ENCODE measurements around the gene USP28. TPM values are rescaled to one million over a fixed set of nuclear protein-coding genes. Genes with fewer than 3 reads are reported as not detected.
A peak's percentile ranks its signal among the peaks of the same experiment; 100 is the strongest.

USP28 gene
- total and polyA plus RNA-seq, 2 donors (not counting 1 experiment from before 2014, with no cell fraction given) = 22.4 to 37.7 TPM

DNA sequence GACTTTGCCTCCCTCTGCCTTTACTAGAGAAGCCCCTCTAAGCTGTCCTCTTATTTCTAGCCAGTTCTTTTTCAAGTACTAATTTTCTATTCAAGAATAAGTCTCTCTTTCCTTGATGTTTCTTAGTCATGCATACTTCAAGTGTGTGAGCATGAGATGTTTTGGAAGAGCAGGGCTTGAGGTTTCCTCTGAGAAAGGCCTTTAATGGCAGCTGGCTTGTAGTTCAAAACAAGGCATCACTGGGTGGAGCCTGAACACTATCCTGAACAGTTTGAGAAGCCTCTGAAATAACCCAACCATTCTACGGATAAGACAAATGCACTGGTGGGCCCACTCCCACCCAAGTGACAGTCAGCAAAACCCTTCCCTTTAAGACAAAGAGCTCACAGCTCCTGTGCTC lies 58.2 kb downstream of the USP28 start:
- H3K27me3 ChIP-seq (ENCODE audit: control insufficient read depth, insufficient read depth, low read length) = no peaks in the 10 kb centered on the region
- DNase-seq (ENCODE audit: low read depth in 2 of 2) = peak in 1 of 2 donors; percentile 25
- TF ChIP-seq, protein P1, sequence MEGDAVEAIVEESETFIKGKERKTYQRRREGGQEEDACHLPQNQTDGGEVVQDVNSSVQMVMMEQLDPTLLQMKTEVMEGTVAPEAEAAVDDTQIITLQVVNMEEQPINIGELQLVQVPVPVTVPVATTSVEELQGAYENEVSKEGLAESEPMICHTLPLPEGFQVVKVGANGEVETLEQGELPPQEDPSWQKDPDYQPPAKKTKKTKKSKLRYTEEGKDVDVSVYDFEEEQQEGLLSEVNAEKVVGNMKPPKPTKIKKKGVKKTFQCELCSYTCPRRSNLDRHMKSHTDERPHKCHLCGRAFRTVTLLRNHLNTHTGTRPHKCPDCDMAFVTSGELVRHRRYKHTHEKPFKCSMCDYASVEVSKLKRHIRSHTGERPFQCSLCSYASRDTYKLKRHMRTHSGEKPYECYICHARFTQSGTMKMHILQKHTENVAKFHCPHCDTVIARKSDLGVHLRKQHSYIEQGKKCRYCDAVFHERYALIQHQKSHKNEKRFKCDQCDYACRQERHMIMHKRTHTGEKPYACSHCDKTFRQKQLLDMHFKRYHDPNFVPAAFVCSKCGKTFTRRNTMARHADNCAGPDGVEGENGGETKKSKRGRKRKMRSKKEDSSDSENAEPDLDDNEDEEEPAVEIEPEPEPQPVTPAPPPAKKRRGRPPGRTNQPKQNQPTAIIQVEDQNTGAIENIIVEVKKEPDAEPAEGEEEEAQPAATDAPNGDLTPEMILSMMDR (conservative IDR thresholded peaks at IDR 0.05 in 1 of 2, IDR thresholded peaks at IDR 0.05 in 1 of 2; ENCODE audit: low read depth in 1 of 2, low read length in 2 of 2) = no peak
- no peak for TF ChIP-seq EZH2 (IDR thresholded peaks at IDR 0.05; ENCODE audit: low read length, missing control alignments)

GRCh38 chr11:113814181-113814580 lies 61.2 kb downstream of the USP28 start:
- DNase-seq (ENCODE audit: low read depth in 2 of 2) = no peak
- no peak overlapping the region for H3K4me3 ChIP-seq (replicated peaks in 1 of 4; ENCODE audit: control extremely low read depth in 1 of 4, insufficient read depth in 1 of 4, low read depth in 3 of 4, low read length in 4 of 4)
- no peaks in the 10 kb centered on the region for H3K36me3 ChIP-seq (ENCODE audit: control insufficient read depth, insufficient read depth, low read length)
- no peaks in the 10 kb centered on the region for H4K20me1 ChIP-seq (ENCODE audit: control insufficient read depth, extremely low read depth, insufficient read depth, low read length)
- no peak overlapping the region for H3K27ac ChIP-seq (ENCODE audit: insufficient read depth, low read length)
- H2AFZ ChIP-seq (ENCODE audit: low read length) = no peak overlapping the region
- no peaks in the 10 kb centered on the region for H3K4me1 ChIP-seq (ENCODE audit: control insufficient read depth, extremely low read depth, insufficient read depth, low read length)
- no peaks in the 10 kb centered on the region for H3K27me3 ChIP-seq (ENCODE audit: control insufficient read depth, insufficient read depth, low read length)
- H3K4me2 ChIP-seq (ENCODE audit: extremely low read depth, insufficient read depth, low read length) = no peak overlapping the region
- H3K9me3 ChIP-seq (ENCODE audit: control insufficient read depth, insufficient read depth, low read depth, low read length) = no peaks in the 10 kb centered on the region
- H3K9ac ChIP-seq (ENCODE audit: insufficient read depth, low read length) = no peak overlapping the region
- TF ChIP-seq, protein P1 (conservative IDR thresholded peaks at IDR 0.05 in 1 of 2, IDR thresholded peaks at IDR 0.05 in 1 of 2; ENCODE audit: low read depth in 1 of 2, low read length in 2 of 2) = no peak
- no peak for TF ChIP-seq EZH2 (IDR thresholded peaks at IDR 0.05; ENCODE audit: low read length, missing control alignments)
- H3K79me2 ChIP-seq (ENCODE audit: control insufficient read depth, insufficient read depth, low read length) = no peaks in the 10 kb centered on the region

More for the DNA sequence above, 58.2 kb downstream of the USP28 start:
- no peak overlapping the region for H3K27ac ChIP-seq (ENCODE audit: insufficient read depth, low read length)
- H3K4me3 ChIP-seq (replicated peaks in 1 of 4; ENCODE audit: control extremely low read depth in 1 of 4, insufficient read depth in 1 of 4, low read depth in 3 of 4, low read length in 4 of 4) = no peak overlapping the region
- no peaks in the 10 kb centered on the region for H4K20me1 ChIP-seq (ENCODE audit: control insufficient read depth, extremely low read depth, insufficient read depth, low read length)
- no peak overlapping the region for H2AFZ ChIP-seq (ENCODE audit: low read length)
- H3K79me2 ChIP-seq (ENCODE audit: control insufficient read depth, insufficient read depth, low read length) = no peaks in the 10 kb centered on the region
- H3K9me3 ChIP-seq (ENCODE audit: control insufficient read depth, insufficient read depth, low read depth, low read length) = no peaks in the 10 kb centered on the region
- no peak overlapping the region for H3K9ac ChIP-seq (ENCODE audit: insufficient read depth, low read length)
- no peaks in the 10 kb centered on the region for H3K36me3 ChIP-seq (ENCODE audit: control insufficient read depth, insufficient read depth, low read length)
- H3K4me2 ChIP-seq (ENCODE audit: extremely low read depth, insufficient read depth, low read length) = no peak overlapping the region
- no peaks in the 10 kb centered on the region for H3K4me1 ChIP-seq (ENCODE audit: control insufficient read depth, extremely low read depth, insufficient read depth, low read length)

DNA sequence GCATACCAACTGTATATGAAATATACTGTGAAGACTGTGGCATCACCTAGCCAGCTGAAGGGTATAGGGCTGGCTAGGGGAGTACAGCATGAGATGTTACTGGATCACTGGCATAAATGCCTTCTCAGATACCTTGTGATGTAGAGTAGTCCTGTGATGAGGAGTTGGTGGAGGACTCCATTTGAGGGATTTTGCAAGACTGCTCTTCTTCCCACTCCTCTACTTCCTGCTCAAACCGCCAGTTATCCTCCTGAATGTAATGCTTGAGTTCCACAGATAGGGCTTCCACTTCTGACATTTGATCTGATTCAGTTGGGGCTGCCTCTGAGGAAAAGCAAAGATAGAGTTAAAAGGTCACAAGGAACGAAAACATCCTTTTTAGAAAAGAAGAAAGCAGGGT lies 66.4 kb downstream of the USP28 start:
- Histone ChIP-seq H2AFZ (ENCODE audit: low read length) (no peak overlapping the region), H3K4me3 (replicated peaks in 1 of 4; ENCODE audit: control extremely low read depth in 1 of 4, insufficient read depth in 1 of 4, low read depth in 3 of 4, low read length in 4 of 4) (no peak overlapping the region)
- TF ChIP-seq, protein P1 (conservative IDR thresholded peaks at IDR 0.05 in 1 of 2, IDR thresholded peaks at IDR 0.05 in 1 of 2; ENCODE audit: low read depth in 1 of 2, low read length in 2 of 2) = no peak
- TF ChIP-seq EZH2 (IDR thresholded peaks at IDR 0.05; ENCODE audit: low read length, missing control alignments) = no peak

More for the DNA sequence above, 66.4 kb downstream of the USP28 start:
- no peaks in the 10 kb centered on the region for H3K4me1 ChIP-seq (ENCODE audit: control insufficient read depth, extremely low read depth, insufficient read depth, low read length)
- no peaks in the 10 kb centered on the region for H3K79me2 ChIP-seq (ENCODE audit: control insufficient read depth, insufficient read depth, low read length)
- H3K4me2 ChIP-seq (ENCODE audit: extremely low read depth, insufficient read depth, low read length) = no peak overlapping the region
- H3K9ac ChIP-seq (ENCODE audit: insufficient read depth, low read length) = no peak overlapping the region
- H3K9me3 ChIP-seq (ENCODE audit: control insufficient read depth, insufficient read depth, low read depth, low read length) = no peaks in the 10 kb centered on the region
- DNase-seq (ENCODE audit: low read depth in 2 of 2) = no peak
- no peak overlapping the region for H3K27ac ChIP-seq (ENCODE audit: insufficient read depth, low read length)
- H4K20me1 ChIP-seq (ENCODE audit: control insufficient read depth, extremely low read depth, insufficient read depth, low read length) = no peaks in the 10 kb centered on the region
- H3K27me3 ChIP-seq (ENCODE audit: control insufficient read depth, insufficient read depth, low read length) = no peaks in the 10 kb centered on the region
- H3K36me3 ChIP-seq (ENCODE audit: control insufficient read depth, insufficient read depth, low read length) = no peaks in the 10 kb centered on the region
